GM18517 (cell line): ENCODE results near the gene PHF1.
"Not testable (repeated sequence)": the region's sequence is repeated elsewhere in the genome, so short reads cannot be mapped to it uniquely, and the experiment has no call there.

Experiments used
- ATAC-seq: cut with Tn5 transposase; IDR thresholded peaks from one replicate; pipeline ENCODE4 v1.9.1; 2021; ENCODE audit warnings: mild to moderate bottlenecking, moderate library complexity; ENCODE audit not compliant: unreplicated experiment

PHF1 gene

DNA sequence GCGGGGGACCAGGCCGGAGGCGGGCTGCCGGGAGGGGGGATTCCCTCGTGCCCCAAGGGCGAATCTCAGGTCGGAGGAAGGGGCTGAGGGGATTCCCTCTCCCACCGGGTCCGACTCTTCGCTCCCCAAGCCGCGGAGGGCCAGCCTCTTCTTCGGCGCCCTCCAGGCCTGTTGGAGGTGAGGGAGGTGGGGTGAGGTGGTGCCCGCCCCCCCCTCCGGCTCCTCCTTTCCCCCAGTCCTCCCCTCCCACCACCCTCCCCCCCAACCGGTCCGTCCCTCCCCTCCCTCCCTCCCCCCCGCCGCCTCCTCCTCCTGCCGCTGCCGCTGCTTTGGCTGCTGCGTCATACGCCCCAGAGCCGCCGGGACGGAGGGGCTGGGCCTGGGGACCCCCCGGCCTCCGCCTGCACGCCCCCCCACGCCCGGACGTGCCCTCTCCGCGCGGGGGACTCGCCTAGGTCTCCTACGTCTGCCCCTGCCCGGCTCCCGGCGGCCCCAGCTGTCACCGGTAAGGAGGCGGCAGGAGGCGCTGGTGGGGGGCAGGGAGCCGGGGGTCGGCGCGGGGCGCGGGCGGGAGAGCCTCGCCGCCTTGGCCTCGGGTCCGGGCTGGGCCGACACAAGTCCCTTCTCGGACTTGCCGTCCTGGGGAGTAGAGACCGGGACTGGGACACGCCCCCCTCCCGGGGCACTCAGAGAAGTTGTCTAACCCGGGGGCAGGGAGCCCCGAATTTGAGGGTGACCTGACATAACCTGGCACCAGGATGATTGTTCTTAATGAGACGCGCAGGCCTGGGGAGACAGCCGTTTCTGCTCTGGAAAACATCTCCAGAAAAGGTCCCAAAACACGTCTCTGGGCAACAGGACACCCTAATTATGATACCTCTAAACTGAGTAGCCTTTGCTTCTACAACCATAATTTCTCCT lies at the start of gene PHF1:
PHF1 (plus strand) TSS at position 304 of the 921 bp plus-strand sequence. CDS start 1,250 bp downstream, outside the sequence.
- peak; percentile 32 for ATAC-seq

- ATAC-seq: not testable (repeated sequence)
These were observed 47.3 kb upstream of the PHF1 start for GRCh38 chr6:33363486-33363885.

- not testable (repeated sequence) for ATAC-seq
These were observed 46.2 kb upstream of the PHF1 start for GRCh38 chr6:33364475-33365205.

- not testable (repeated sequence) for ATAC-seq
These were observed 45.4 kb upstream of the PHF1 start for GRCh38 chr6:33365206-33365971.

GRCh38 chr6:33367009-33367714 lies 43.7 kb upstream of the PHF1 start:
- no peak for ATAC-seq

DNA sequence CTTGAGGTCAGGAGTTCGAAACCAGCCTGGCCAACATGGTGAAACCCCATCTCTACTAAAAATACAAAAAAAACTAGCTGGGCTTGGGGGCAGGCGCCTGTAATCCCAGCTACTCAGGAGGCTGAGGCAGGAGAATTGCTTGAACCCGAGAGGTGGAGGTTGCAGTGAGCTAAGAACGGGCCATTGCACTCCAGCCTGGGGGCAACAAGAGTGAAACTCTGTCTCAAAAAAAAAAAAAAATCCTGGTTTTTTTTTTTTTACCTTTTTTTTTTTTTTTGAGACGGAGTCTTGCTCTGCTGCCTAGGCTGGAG lies 43.1 kb upstream of the PHF1 start:
- ATAC-seq: not testable (repeated sequence)

- not testable (repeated sequence) for ATAC-seq
These were observed 38.9 kb upstream of the PHF1 start for GRCh38 chr6:33371901-33372300.

DNA sequence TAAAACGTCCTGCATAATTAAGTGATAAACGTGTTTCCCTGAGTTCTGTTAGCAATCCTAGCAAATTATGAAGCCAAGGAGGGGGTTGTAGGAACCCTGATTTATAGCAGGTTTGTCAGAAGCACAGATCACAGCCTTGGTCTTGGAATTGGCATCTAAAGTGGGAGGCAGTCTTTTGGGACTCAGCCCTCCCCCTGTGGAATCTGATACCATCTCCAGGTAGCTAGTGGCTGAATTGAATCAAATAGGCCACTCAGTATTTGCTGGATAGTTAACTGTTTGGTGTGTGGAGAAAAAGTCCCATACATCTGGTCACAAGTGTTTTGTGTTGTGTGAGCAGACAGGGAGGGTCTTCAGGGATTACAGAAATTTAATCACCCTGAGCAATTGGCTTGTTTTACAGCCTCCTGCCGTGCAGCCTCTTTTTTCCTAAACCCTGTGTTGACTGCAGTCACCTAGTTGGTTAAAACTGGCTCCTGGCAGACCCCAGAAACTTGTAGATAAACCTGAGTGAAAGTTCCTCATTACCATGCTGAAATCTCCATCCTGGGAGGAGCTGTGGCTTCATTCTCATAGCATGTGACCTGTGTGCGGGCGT lies 38.2 kb upstream of the PHF1 start:
- no peak for ATAC-seq

DNA sequence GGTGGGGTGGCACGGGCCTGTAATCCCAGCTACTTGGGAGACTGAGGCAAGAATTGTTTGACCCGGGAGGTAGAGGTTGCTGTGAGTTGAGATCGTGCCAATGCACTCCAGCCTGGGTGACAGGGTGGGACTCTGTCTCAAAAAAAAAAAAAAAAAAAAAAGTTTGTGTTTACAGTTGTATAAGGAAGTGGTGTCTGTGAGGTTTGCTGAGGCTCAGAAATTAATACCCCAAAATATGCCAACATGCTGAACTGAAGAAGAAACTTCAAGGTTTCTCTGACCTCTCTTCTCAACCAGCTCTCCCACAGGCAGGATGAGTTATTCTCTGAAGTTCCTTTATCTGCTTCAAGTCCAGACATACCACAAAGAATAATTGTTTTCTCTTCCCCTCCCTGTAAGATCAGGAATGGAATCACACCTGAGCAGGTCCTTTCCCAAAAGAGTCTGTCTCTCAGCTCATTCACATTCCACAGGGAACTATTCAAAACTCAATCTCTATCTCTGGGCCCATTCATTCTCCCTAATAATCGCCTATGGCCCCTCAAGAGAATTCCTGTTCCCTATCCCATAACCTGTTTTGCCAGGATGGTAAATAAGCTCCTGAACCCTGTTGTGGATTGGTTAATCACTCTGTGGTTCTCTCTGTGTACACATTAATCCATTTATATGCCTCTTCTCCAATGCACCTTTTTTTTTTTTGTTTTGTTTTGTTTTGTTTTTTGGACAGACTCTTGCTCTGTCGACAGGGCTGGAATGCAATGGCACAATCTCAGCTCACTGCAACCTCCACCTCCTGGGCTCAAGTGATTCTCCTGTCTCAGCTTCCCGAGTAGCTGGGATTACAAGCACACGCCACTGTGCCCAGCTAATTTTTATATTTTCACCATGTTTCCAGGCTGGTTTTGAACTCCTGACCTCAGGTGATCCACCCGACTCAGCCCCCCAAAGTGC lies 36.6 kb upstream of the PHF1 start:
- ATAC-seq: no peak

GRCh38 chr6:33375143-33375671 lies 35.6 kb upstream of the PHF1 start:
- ATAC-seq: no peak

- no peak for ATAC-seq
These were observed 33.6 kb upstream of the PHF1 start for GRCh38 chr6:33377171-33377570.

DNA sequence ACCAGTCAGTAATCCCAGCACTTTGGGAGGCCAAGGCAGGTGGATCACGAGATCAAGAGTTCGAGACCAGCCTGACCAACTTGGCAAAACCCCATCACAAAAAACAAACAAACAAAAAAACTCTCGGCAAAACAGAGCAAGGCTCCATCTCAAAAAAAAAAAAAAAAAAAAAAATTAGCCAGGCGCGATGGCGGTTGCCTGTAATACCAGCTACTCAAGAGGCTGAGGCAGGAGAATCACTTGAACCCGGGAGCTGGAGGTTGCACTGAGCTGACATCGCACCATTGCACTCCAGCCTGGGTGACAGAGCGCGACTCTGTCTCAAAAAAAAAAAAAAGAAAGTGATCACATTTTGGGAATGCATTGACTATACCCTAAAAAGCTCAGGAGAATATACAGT lies 31.6 kb upstream of the PHF1 start:
- ATAC-seq: not testable (repeated sequence)

GRCh38 chr6:33380272-33380981 lies 30.4 kb upstream of the PHF1 start:
- no peak for ATAC-seq

- ATAC-seq: no peak
These were observed 27.2 kb upstream of the PHF1 start for GRCh38 chr6:33383427-33384185.

GRCh38 chr6:33384581-33385020 lies 26.2 kb upstream of the PHF1 start:
- no peak for ATAC-seq

- no peak for ATAC-seq
These were observed 20.6 kb upstream of the PHF1 start for GRCh38 chr6:33390173-33390572.

GRCh38 chr6:33390767-33391277 lies 20.0 kb upstream of the PHF1 start:
- peak; percentile 1 for ATAC-seq
